ENCODE results near the gene BTLA. TPM values are rescaled to one million over a fixed set of nuclear protein-coding genes. Genes with fewer than 3 reads are reported as not detected.
"Not testable (repeated sequence)": the region's sequence is repeated elsewhere in the genome, so short reads cannot be mapped to it uniquely, and the experiment has no call there.

BTLA gene
- total RNA-seq, 1 donor from 2014 or later = not detected

DNA sequence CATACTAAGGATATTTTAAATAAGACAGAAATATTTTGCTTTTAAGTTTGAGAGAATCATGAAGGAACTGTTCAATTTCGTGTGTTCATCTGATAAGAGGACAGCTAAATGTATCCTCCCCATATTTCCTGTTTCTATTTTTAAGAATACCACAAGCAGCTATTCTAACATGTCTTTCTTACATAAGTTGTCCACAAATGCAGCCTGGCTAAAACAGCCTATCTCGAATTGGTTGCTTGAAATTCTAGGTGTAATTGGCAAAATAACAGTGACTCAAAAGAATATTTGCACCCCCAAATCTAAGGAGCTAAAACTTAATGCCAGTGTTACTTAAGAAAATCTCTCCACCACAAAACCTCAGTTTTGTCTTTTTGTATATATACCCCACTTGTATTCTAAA is 35.0 kb downstream of the BTLA start:
- H3K4me3 ChIP-seq (ENCODE audit: low read depth, low read length) = no peak overlapping the region
- H3K27me3 ChIP-seq (ENCODE audit: control insufficient read depth, insufficient read depth, low read length) = no peaks in the 10 kb centered on the region
- DNase-seq (ENCODE audit: low read depth) (no peak), FAIRE-seq (no peak)
- TF ChIP-seq, protein P1, sequence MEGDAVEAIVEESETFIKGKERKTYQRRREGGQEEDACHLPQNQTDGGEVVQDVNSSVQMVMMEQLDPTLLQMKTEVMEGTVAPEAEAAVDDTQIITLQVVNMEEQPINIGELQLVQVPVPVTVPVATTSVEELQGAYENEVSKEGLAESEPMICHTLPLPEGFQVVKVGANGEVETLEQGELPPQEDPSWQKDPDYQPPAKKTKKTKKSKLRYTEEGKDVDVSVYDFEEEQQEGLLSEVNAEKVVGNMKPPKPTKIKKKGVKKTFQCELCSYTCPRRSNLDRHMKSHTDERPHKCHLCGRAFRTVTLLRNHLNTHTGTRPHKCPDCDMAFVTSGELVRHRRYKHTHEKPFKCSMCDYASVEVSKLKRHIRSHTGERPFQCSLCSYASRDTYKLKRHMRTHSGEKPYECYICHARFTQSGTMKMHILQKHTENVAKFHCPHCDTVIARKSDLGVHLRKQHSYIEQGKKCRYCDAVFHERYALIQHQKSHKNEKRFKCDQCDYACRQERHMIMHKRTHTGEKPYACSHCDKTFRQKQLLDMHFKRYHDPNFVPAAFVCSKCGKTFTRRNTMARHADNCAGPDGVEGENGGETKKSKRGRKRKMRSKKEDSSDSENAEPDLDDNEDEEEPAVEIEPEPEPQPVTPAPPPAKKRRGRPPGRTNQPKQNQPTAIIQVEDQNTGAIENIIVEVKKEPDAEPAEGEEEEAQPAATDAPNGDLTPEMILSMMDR (IDR thresholded peaks at IDR 0.05; ENCODE audit: insufficient read depth, low read length, severe bottlenecking) = no peak
- H3K36me3 ChIP-seq (ENCODE audit: control insufficient read depth, insufficient read depth, low read length) = no peaks in the 10 kb centered on the region

- no peak for DNase-seq (ENCODE audit: low read depth)
- no peak for FAIRE-seq
- TF ChIP-seq, protein P1 (IDR thresholded peaks at IDR 0.05; ENCODE audit: insufficient read depth, low read length, severe bottlenecking) = no peak
- H3K36me3 ChIP-seq (ENCODE audit: control insufficient read depth, insufficient read depth, low read length) = no peaks in the 10 kb centered on the region
- H3K27me3 ChIP-seq (ENCODE audit: control insufficient read depth, insufficient read depth, low read length) = no peaks in the 10 kb centered on the region
- no peak overlapping the region for H3K4me3 ChIP-seq (ENCODE audit: low read depth, low read length)
Measured at GRCh38 chr3:112463250-112463649, 36.0 kb downstream of the BTLA start.

DNA sequence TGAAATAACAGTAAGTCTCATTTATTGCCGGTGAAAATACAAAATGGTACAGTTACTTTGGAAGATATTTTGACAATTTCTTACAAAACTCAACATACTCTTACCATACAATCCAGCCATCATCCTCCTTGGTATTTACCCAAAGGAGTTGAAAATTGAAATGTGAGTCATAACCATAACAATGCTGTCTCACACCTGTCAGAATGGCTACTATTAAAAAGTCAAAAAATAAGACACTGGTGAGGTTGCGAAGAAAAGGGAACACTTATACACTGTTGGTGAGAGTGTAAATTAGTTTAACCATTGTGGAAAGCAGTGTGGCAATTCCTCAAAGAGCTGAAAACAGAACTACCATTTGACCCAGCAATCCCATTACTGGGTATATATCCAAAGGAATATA is 37.5 kb downstream of the BTLA start:
- DNase-seq (ENCODE audit: low read depth) = peak; percentile 12
- H3K36me3 ChIP-seq (ENCODE audit: control insufficient read depth, insufficient read depth, low read length); FAIRE-seq; H3K27me3 ChIP-seq (ENCODE audit: control insufficient read depth, insufficient read depth, low read length); H3K4me3 ChIP-seq (ENCODE audit: low read depth, low read length): not testable (repeated sequence)

DNA sequence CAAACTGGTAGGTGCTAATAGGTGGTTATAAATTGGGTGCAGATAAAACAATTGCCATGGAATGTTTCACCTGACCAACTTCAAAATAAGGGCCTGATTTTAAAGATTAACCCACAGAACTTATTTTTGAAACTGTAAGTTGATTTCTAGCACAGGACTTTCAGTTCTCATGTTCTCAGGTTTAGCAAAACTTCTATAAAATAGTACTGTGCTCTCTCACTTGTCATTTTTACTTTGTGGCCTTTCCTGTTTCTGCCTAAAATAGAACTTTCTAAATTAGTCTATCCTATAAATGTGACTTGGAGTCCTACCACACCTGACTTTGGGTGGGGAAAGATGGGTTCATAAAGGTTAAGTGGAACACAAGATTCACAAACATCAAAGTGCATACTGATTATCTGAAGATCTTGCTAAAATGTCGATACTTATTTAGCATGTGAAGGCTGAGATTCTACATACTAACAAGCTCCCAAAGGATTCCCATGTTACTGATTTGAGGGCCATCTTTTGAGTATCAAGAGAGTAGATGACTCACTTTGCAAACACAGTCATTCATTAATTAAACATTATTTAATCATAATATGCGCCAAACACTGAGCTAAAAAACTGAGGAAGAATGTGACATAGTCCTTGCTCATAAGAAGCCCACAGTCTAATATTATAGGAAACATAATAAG is 38.6 kb downstream of the BTLA start:
- peak; percentile 65 for DNase-seq (ENCODE audit: low read depth)
- H3K4me3 ChIP-seq (ENCODE audit: low read depth, low read length) = no peak overlapping the region

GRCh38 chr3:112459750-112460149 is 39.5 kb downstream of the BTLA start:
- no peaks in the 10 kb centered on the region for H3K27me3 ChIP-seq (ENCODE audit: control insufficient read depth, insufficient read depth, low read length)
- no peak overlapping the region for H3K4me3 ChIP-seq (ENCODE audit: low read depth, low read length)
- TF ChIP-seq, protein P1 (IDR thresholded peaks at IDR 0.05; ENCODE audit: insufficient read depth, low read length, severe bottlenecking) = no peak
- no peaks in the 10 kb centered on the region for H3K36me3 ChIP-seq (ENCODE audit: control insufficient read depth, insufficient read depth, low read length)
- no peak for FAIRE-seq
- DNase-seq (ENCODE audit: low read depth) = no peak

More for the DNA sequence above, 38.6 kb downstream of the BTLA start:
- Histone ChIP-seq H3K27me3 (ENCODE audit: control insufficient read depth, insufficient read depth, low read length) (no peaks in the 10 kb centered on the region), H3K36me3 (ENCODE audit: control insufficient read depth, insufficient read depth, low read length) (no peaks in the 10 kb centered on the region)
- TF ChIP-seq, protein P1 (IDR thresholded peaks at IDR 0.05; ENCODE audit: insufficient read depth, low read length, severe bottlenecking) = no peak
- no peak for FAIRE-seq

DNA sequence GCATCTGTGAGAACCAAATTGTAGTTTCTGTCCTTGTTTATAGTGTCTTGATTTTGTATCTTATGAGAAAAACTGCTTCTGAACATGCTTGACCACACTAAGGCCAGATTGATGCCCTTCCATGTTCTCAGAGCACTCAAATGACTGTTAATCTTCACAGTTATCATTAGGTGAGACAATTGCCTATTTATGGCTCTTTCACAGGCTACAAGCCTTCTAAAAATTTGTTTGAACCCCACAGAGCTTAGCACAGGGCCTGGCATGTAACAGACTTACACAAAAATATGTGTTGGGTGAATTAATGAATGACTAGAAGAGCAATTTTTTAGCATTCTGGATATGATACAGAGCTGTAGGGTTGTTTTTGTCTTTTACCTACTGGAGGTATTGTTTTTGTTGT is 43.1 kb downstream of the BTLA start:
- TF ChIP-seq, protein P1 (IDR thresholded peaks at IDR 0.05; ENCODE audit: insufficient read depth, low read length, severe bottlenecking) = no peak
- Histone ChIP-seq H3K27me3 (ENCODE audit: control insufficient read depth, insufficient read depth, low read length) (no peaks in the 10 kb centered on the region), H3K4me3 (ENCODE audit: low read depth, low read length) (no peak overlapping the region), H3K36me3 (ENCODE audit: control insufficient read depth, insufficient read depth, low read length) (no peaks in the 10 kb centered on the region)
- DNase-seq (ENCODE audit: low read depth) = no peak
- no peak for FAIRE-seq

Data from bronchial epithelial cell (primary cell).